GM12892 (cell line): Measurements from ENCODE around the gene AHRR.

Experiments
- POLR2A ChIP-seq: IDR thresholded peaks from 2 replicates; pipeline ENCODE4 v1.6.1; 2011; ENCODE audit warnings: low read depth, low read length, control low read depth
- POLR2AphosphoS5 ChIP-seq: IDR thresholded peaks from 2 replicates; pipeline ENCODE4 v1.6.1; 2011; ENCODE audit warnings: low read depth, low read length, control low read depth
- TAF1 ChIP-seq: IDR thresholded peaks from 2 replicates; pipeline ENCODE4 v1.6.1; 2011; ENCODE audit warnings: low read depth, mild to moderate bottlenecking, control low read depth, low read length, borderline replicate concordance

DNA sequence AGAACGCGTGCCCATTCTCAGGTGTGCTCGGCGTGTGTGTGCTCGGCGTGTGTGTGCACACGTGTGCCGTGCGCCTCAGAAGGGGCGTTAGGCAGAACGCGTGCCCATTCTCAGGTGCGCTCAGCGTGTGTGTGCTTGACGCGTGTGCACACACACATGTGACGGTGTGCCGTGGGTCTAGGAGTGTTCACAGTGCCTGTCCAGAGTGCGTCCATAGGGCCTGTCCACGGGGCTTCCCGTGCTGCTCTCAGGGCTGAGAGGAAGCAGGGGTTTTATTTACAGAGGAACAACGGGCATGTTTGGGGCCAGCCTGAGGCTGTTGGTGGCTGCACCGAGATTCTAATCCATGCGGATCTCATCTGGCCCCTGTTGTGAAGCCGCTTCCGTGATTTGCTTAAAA, 14.2 kb upstream of the AHRR start:
- TF ChIP-seq POLR2AphosphoS5 (no peak), TAF1 (no peak), POLR2A (no peak)
